ENCODE results near the gene MIDN.
A peak's percentile ranks its signal among the peaks of the same experiment; 100 is the strongest.

MIDN gene

GRCh38 chr19:1217366-1217765 lies 31.0 kb upstream of the MIDN start:
- no peak for DNase-seq (ENCODE audit: low read depth)
- no peak for TF ChIP-seq CTCF (IDR thresholded peaks at IDR 0.05; ENCODE audit: insufficient read depth, low read depth, low read length, missing control alignments)
- no peak overlapping the region for H3K4me3 ChIP-seq (ENCODE audit: low read length)

GRCh38 chr19:1218751-1219567 lies 29.4 kb upstream of the MIDN start:
- no peak for TF ChIP-seq CTCF (IDR thresholded peaks at IDR 0.05; ENCODE audit: insufficient read depth, low read depth, low read length, missing control alignments)
- no peak overlapping the region for H3K4me3 ChIP-seq (ENCODE audit: low read length)
- DNase-seq (ENCODE audit: low read depth), result no peak

DNA sequence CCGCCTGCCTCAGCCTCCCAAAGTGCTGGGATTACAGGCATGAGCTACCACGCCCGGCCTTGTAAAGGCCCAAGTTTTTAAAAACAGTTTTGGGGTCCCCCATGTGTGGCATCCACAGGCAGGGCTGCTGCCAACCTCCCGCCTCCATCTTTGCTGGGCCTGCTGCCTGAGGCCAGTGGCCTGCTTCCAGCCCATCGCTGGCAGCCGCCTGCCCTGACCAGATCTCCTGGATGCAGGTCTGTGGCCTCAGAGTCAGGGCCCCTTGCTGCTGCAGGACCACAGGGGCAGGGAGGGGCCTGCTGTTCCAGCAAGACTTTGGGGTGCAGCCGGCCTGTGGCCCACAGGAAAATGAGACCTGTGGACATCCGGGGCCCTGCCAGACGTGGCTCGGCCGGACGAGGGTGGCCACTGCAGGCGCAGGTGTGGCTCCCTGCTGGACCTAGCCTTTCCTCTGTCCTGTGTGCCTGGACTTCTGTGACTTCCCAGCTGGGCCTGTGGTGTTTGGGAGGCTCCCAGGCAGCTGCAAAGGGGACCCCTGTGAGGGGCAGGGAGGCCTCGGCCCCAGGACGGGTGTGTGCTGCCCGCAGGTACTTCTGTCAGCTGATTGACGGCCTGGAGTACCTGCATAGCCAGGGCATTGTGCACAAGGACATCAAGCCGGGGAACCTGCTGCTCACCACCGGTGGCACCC lies 28.5 kb upstream of the MIDN start:
- no peak overlapping the region for H3K4me3 ChIP-seq (ENCODE audit: low read length)
- DNase-seq (ENCODE audit: low read depth), result no peak
- no peak for TF ChIP-seq CTCF (IDR thresholded peaks at IDR 0.05; ENCODE audit: insufficient read depth, low read depth, low read length, missing control alignments)

GRCh38 chr19:1220477-1220930 lies 27.9 kb upstream of the MIDN start:
- no peak for DNase-seq (ENCODE audit: low read depth)
- no peak overlapping the region for H3K4me3 ChIP-seq (ENCODE audit: low read length)
- no peak for TF ChIP-seq CTCF (IDR thresholded peaks at IDR 0.05; ENCODE audit: insufficient read depth, low read depth, low read length, missing control alignments)

GRCh38 chr19:1220976-1221903 lies 27.1 kb upstream of the MIDN start:
- DNase-seq (ENCODE audit: low read depth), result no peak
- peak; percentile 57 for TF ChIP-seq CTCF (IDR thresholded peaks at IDR 0.05; ENCODE audit: insufficient read depth, low read depth, low read length, missing control alignments)
- no peak overlapping the region for H3K4me3 ChIP-seq (ENCODE audit: low read length)

DNA sequence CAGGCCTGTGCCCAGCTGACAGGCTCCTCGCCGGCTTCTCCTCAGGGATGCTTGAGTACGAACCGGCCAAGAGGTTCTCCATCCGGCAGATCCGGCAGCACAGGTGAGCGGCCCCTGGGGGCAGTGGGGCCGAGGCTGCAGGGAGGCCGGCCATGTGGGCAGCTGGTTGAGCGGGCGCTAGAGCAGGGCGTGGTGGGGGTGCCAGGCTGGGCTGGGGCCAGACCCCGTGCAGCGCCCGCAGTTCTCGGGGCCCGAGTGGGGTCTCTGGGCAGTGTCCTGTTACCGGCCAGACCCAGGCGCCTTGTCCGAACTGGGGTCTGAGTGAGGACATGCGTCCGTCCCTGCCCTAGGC lies 26.5 kb upstream of the MIDN start:
- no peak for TF ChIP-seq CTCF (IDR thresholded peaks at IDR 0.05; ENCODE audit: insufficient read depth, low read depth, low read length, missing control alignments)
- DNase-seq (ENCODE audit: low read depth), result no peak
- no peak overlapping the region for H3K4me3 ChIP-seq (ENCODE audit: low read length)
